HUDEP-2 (cell line): ENCODE data around the gene CAMK1D.

Experiments
- DNase-seq, 76 experiments: peaks; one replicate each; lab custom pipeline; 2025; ENCODE audit not compliant: unreplicated experiment in 76 of 76; lab: John Stamatoyannopoulos, UW

Gene CAMK1D

GRCh38 chr10:12771981-12772760 lies 422.8 kb downstream of the CAMK1D start:
- DNase-seq: peak in 3 of 76 experiments; percentile 3 to 42 (median 3)

- DNase-seq: no peak
Measured at GRCh38 chr10:12772797-12773587, 423.6 kb downstream of the CAMK1D start.

- no peak for DNase-seq
Measured at GRCh38 chr10:12774204-12774894, 425.0 kb downstream of the CAMK1D start.

GRCh38 chr10:12777840-12778585 lies 428.7 kb downstream of the CAMK1D start:
- DNase-seq: no peak

GRCh38 chr10:12780634-12781601 lies 431.6 kb downstream of the CAMK1D start:
- DNase-seq: no peak

- no peak for DNase-seq
Measured at GRCh38 chr10:12781976-12782375, 432.6 kb downstream of the CAMK1D start.

- peak in 30 of 76 experiments; percentile 1 to 30 (median 12) for DNase-seq
Measured at GRCh38 chr10:12782537-12782936, 433.2 kb downstream of the CAMK1D start.

- peak in 1 of 76 experiments; percentile 2 for DNase-seq
Measured at GRCh38 chr10:12783293-12783692, 433.9 kb downstream of the CAMK1D start.

- DNase-seq: no peak
Measured at GRCh38 chr10:12784646-12785045, 435.3 kb downstream of the CAMK1D start.

GRCh38 chr10:12785415-12785831 lies 436.1 kb downstream of the CAMK1D start:
- DNase-seq: no peak

GRCh38 chr10:12787297-12787696 lies 437.9 kb downstream of the CAMK1D start:
- no peak for DNase-seq

- DNase-seq: no peak
Measured at GRCh38 chr10:12788277-12788676, 438.9 kb downstream of the CAMK1D start.

GRCh38 chr10:12790270-12790669 lies 440.9 kb downstream of the CAMK1D start:
- no peak for DNase-seq

- DNase-seq: no peak
Measured at GRCh38 chr10:12791728-12792127, 442.4 kb downstream of the CAMK1D start.

GRCh38 chr10:12792889-12793556 lies 443.7 kb downstream of the CAMK1D start:
- no peak for DNase-seq

GRCh38 chr10:12795315-12796110 lies 446.2 kb downstream of the CAMK1D start:
- no peak for DNase-seq

- DNase-seq: no peak
Measured at GRCh38 chr10:12796401-12797160, 447.2 kb downstream of the CAMK1D start.
